Frontal cortex (tissue), 4 donors: ENCODE data around the gene XRN1. TPM values are rescaled to one million over a fixed set of nuclear protein-coding genes. Genes with fewer than 3 reads are reported as not detected.
"Not testable (repeated sequence)": the region's sequence is repeated elsewhere in the genome, so short reads cannot be mapped to it uniquely, and the experiment has no call there.

Source experiments
- DNase-seq, 2 donors: peaks; one replicate each; pipeline ENCODE4 v3.0.0; 2012; ENCODE audit warnings: low spot score in 2 of 2
- FAIRE-seq: peaks from 2 replicates; lab custom pipeline; 2012; peaks lifted over from hg19 to GRCh38; lab: Jason Lieb, UNC
- total RNA-seq: library from RNA; depleted of rRNA; stranded (reverse); fragments of >200 nt; gene quantifications from one replicate; pipeline ENCODE4 v1.2.3, GENCODE V29; 2014
- donor health status: control.
- donor health status: control.
- donor health status: control.

XRN1 gene
- total RNA-seq, 1 donor from 2014 or later = 61.1 TPM

GRCh38 chr3:142354076-142354475, 93.8 kb downstream of the XRN1 start:
- no peak for DNase-seq

DNA sequence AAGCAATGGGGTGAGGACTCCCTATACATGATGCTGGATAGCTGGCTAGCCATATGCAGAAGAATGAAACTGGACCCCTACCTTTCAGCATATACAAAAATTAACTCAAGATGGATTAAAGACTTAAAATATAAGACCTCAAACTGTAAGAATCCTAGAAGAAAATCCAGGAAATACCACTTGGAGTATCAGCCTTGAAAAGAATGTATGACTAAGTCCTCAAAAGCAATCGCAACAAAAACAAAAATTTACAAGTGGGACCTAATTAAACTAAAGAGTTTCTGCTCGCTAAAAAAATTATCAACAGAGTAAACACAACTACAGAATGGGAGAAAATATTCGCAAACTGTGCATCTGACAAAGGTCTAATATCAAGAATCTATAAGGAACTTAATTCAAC, 94.3 kb downstream of the XRN1 start:
- FAIRE-seq = no peak
- no peak for DNase-seq

More at GRCh38 chr3:142354076-142354475, 93.8 kb downstream of the XRN1 start:
- no peak for FAIRE-seq

- DNase-seq, FAIRE-seq: not testable (repeated sequence)
These were observed 95.1 kb downstream of the XRN1 start for GRCh38 chr3:142352698-142353097.

DNA sequence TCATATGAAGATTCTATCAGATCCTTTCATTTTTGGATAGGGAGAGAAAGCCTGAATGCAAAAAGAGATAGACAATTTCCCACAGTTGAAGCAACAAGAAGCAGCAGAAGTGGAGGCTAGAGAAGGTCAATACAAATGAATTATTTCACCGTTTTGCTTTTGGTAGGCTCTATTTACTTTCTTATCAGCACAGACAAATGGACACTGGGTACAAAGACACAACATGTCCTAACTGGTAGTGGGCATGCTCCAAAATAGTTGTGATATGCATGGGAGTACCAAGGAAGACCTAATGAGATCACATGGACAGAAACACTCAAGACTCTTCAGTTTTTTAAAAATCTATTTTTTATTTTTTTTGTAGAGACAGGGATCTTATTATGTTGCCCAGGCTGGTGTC, 99.4 kb downstream of the XRN1 start:
- FAIRE-seq = no peak
- no peak for DNase-seq

- no peak for FAIRE-seq
- DNase-seq = no peak
These were observed 109.8 kb downstream of the XRN1 start for GRCh38 chr3:142337994-142338393.

- no peak for FAIRE-seq
- DNase-seq = no peak
These were observed 115.4 kb downstream of the XRN1 start for GRCh38 chr3:142332390-142332789.

- not testable (repeated sequence) for FAIRE-seq, DNase-seq
These were observed 123.4 kb downstream of the XRN1 start for GRCh38 chr3:142324275-142324953.

- DNase-seq (no peak), FAIRE-seq (no peak)
These were observed 127.9 kb downstream of the XRN1 start for GRCh38 chr3:142319912-142320311.

DNA sequence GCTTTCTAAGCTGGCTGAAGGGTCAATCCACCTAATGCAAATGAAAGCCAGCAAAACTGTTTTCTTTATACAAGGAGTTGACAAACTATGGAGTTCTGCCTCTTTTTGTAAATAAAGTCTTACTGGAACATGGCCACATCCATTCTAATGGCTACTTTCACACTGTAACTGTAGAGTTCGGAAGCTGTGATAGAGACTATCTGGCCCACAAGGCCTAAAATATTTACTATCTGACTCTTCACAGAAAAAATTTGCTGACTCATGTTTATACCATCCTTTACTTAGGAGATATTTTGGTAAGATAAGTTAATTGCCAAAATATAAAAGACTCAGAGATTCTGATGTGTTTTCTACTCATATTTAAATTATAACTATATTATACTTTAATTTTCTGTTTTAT, 128.7 kb downstream of the XRN1 start:
- no peak for DNase-seq
- FAIRE-seq = no peak

DNA sequence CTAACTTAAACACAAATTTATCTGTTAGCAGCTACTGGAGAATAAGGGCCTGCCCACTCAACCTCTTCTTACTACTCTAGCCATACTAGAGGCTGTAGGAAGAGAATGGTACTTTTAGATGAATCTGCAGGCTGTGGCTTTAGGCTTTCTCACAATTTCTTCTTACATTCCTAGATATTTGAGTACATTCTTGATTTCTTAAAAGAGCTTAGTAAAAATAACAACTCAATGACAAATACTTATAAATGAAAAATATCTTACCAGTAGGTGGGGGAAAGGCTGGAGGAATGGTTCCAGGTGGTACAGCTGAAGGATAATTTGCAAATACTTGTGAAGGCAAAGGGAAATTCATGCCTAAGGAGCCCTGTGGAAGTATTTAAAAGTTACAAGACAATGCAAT, 129.5 kb downstream of the XRN1 start:
- no peak for DNase-seq
- FAIRE-seq = no peak

DNA sequence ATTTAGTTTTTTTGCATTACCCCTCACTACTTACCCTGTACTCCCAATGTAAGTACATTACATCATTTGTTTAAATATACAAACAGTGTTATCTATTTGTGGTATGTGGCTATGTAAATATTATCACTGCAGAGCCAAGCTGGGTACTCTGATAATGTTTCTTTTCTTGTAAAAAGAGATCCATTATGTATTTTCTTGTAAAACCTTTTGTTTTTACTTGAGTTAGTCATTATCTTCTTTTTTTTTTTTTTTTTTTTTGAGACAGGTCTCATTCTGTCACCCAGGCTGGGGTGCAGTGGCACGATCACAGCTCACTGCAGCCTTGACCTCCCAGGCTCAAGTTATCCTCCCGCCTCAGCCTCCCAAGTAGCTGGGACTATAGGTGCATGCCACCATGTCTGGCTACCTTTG, 131.9 kb downstream of the XRN1 start:
- DNase-seq, FAIRE-seq: not testable (repeated sequence)

DNA sequence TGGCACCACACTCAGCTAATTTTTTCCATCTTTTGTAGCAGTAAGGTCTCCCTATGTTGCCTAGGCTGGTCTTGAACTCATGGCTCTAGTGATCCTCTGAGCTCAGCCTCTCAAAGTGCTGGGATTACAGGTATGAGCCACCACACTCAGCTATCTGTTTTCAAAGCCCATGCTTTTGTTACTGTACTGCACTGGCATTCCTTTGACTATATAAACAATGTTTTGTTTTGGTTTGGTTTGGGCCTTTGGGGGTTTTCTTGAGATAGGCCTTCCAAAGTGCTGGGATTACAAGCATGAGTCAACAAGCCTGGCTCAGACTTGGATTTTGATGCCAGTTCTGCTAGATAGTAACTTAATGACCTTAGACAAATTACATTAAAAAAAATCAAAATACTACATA, 132.8 kb downstream of the XRN1 start:
- FAIRE-seq (no peak), DNase-seq (no peak)

- FAIRE-seq (no peak), DNase-seq (no peak)
These were observed 137.4 kb downstream of the XRN1 start for GRCh38 chr3:142310439-142310838.

GRCh38 chr3:142302847-142303246, 145.0 kb downstream of the XRN1 start:
- not testable (repeated sequence) for FAIRE-seq

DNA sequence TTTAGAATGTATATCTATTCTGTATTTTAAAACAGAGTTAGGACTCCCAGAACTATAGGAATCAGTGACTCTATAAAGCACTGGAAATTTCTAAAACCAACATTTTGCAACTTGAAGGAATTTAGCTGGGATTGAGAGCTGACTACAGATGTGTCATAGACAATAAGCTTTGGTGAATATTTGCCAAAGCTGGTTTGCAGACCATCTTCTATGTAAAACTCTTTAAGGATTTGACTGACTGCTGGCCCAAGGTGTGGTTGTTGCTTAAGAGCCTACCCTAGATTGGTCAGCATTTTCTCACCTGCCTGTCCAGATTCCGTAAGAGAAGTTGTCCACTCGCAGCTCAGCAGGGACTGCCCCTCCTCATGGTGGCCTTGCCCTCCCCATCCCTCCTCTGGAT, 149.2 kb downstream of the XRN1 start:
- FAIRE-seq (no peak), DNase-seq (no peak)

More at GRCh38 chr3:142302847-142303246, 145.0 kb downstream of the XRN1 start:
- not testable (repeated sequence) for DNase-seq

DNA sequence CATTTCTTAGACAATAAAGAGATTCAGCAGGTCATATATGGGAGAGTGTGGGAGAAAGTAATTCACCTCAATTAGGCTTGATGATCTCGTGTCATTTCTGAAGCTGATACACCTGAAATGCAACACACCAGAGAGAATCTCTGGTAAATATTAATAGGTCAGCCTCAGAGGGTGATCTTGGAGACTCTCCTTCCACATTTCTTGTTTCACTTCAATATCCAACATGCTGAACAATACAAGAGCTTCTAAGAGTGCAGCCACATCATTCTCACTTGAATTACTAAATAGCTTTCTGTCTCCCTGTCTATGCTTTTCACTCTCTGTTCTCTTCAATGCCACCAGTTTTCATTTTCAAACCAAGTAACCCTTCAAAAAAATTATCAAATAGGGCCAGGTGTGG, 151.3 kb downstream of the XRN1 start:
- DNase-seq (no peak), FAIRE-seq (no peak)

- FAIRE-seq (no peak), DNase-seq (no peak)
These were observed 159.8 kb downstream of the XRN1 start for GRCh38 chr3:142287866-142288638.

GRCh38 chr3:142285083-142285517, 162.7 kb downstream of the XRN1 start:
- DNase-seq (no peak), FAIRE-seq (no peak)

DNA sequence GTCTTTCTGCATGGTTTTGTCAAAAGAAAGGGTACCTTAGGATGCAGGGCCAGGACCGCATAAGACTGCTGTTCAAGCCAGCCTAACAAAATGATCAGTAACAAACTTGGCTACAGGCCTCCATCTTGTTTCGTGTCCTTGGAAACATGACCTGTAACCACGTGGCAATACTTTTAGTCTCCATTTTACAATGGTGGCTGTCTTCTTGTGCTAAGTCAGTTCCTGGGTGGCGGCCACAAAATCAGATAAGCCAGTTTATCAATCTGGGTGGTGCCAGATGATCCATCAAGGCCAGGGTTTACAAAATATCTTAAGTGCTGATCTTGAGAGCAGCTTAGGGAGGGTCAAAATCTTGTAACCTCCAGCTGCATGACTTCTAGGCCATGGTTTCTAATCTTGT, 165.3 kb downstream of the XRN1 start:
- no peak for DNase-seq
- no peak for FAIRE-seq

- no peak for FAIRE-seq
- no peak for DNase-seq
These were observed 166.4 kb downstream of the XRN1 start for GRCh38 chr3:142281474-142281873.

DNA sequence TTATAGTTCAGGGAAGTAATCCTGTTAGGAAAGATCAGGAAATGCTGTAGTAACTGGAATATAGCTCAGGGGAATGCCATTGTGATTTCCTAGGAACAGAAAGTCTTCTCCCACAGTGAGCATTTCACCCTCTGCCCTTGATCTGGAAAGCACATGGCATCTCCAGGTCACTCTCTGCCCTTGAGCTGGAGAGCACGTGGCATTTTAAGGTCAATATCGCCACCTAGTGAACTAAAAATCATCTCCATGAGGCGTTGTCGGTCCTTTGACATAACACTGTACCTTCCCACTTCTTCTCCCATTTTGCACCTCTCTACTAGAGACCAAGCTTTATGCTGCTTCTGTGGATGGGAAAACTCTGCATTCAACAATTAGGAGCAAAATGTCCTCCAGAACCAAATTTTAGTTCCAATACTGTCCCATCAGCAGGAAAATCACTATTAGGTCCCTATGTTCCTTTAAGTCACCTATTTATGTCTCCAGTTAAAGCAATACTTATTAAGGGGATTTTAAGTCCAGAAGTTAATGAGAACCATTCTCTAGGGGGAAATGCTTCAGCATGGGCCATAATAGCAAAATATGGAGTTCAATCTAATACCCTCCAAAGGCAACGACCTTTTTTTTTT, 167.8 kb downstream of the XRN1 start:
- peak; percentile 36 to 64 for DNase-seq
- FAIRE-seq = no peak
